ENCODE measurements around the gene CCR5AS.
"Not testable (repeated sequence)": the region's sequence is repeated elsewhere in the genome, so short reads cannot be mapped to it uniquely, and the experiment has no call there.

The CCR5AS gene

DNA sequence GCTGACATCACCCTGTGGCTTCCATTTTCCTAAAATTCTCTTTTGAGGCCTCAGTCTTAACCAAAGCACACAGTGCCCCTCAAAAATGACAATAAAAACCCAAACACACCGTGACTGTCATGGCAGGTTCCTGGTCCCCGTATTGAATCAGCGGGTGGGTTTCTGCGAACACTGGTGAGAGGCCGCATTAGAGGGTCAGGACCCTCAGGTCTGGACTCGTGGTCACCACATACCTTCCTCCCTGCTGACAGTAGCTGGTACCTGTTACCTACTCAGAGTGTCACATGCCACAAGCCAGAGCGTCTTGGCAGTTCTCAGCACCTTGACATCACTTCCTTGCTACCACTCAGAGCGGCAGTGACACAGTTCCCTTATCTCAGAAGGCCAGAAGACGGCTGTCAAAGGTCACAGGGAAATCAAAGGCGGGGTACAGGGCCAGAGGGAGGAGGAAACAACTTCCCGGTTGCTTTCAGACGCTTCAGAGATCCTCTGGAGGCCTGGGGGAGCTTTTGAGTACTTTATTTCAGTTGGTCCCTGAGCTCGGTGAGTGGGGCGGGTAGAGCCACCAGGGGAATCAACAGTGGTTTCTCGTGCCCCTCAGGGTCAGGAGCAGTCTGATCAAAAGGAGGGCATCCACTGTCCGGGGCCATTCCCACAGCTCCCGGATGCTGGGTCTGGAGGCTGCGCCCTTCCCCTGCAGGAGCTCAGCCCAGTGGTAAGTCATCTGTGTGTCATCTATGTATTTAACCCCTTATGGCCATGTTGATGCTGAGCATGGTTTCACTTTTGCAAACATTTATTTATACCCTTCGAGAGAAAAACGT lies at the start of gene CCR5AS, which contains the start of gene CCRL2:
TSS of gene CCR5AS (minus strand) at position 279 of the 824 bp plus-strand sequence.
TSS of gene CCRL2 (plus strand) at position 472 of the 824 bp plus-strand sequence. CDS start 821 bp downstream, outside the sequence.
- no peak for DNase-seq

DNA sequence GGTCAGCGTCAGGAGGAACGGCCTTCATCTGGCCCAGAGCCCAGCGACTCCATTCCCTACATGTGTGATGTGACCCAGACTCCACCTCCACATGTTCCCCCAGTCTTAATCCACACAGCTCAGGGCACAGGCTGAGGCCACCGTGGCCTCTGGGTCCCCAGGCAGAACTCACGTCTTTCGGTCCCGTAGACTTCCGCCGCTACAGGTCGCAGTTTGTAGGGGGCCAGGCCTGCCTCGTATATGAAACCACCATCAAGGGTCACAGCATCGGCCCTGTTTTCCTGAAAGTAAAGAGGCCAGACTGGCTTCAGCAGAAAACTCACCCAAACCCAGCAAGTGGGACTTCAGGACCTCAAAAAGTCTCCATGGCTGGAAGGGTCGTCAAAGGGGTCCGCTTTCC lies 49.3 kb upstream of the CCR5AS start:
- no peak for DNase-seq

DNA sequence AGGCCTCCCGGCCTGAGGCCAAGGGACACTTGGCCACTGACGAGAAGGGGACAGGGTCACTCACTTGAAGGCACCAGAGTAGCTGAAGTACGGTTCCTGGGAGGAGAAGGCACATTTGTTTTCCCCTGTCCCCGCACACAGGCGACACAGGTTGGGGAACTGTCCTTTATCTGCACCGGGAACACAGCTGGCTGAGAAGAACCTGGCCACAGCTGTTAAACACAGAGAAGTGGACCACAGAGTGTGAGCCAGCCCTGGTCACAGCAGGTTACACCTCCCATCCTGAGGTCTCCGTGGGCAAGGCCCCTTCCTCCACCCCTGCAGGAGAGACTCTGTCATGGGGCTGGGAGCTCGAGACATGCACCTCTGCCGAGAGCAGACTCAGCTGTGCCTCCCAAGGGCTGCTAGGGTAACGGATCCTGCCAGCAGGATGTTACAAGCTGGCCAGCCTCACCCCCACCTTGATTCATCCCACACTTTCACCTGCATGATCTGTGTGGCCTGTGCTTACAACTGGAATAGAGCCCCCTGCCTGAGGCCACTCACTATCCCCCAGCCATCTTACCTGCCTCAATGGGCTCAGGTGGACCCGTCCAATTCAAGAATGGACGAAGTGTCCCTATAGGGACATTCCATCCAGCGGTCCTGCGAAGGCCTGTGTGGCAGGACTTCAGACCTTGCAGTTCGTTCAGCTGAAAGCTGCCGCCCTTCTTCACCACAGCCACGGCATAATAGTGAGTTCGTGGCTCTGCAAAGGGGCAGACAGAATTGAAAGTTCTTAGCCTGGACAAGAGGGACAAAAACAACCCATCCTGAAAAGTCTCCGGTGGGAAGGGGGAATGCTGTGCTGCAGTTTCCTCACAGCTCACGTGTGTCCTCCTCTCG lies 48.6 kb upstream of the CCR5AS start:
- DNase-seq: no peak

GRCh38 chr3:46454606-46455005 lies 47.7 kb upstream of the CCR5AS start:
- no peak for DNase-seq

DNA sequence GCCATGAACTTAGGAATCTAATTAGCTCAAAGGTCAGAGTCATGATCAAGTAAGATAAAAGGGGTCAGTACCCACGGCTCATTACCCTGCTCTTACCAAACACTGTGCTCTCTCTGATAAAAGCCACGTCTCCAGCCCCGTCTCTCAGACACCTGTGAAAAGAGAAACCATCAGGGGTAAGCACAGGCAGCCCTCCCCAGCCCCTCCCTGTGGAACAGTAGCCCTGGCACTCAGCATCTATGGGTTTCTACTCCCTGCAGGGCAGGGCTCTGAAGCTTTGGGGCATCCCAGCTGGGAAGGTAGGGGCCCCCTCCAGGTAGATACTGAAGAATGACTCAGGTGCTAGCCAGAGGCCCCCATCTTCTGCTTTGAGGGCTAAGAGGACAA lies 47.3 kb upstream of the CCR5AS start:
- no peak for DNase-seq

DNA sequence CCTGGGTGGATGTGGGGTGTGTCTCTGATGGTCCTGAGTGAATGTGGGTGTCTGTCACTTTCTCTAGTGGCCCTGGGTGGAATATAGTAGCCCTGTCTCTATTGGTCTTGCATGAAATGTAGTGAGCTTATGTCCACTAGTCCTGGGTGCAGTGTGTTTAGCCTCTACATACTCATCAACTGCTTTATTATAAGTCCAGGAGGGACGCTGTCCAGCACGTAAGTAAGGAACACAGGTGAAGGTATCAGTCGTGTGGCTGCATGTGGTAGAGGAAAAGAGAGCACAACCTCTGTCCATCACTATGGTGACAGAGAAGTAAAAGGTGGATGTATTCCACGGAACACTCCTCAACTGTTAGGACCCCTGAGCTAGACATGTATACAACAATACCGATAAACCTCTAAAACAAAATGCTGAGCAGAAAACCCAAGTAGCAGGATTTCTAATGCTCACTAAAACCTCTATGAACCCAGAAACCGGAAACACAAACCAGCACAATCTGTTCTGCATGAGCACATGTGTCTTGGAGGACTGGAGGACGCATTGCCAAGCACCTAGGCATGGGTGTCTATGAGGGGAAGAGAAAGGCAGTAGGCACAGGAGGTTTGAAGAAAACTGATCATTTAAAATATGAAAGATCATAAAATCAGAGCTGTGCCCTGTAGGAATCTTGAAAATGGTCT lies 46.8 kb upstream of the CCR5AS start:
- no peak for DNase-seq

DNA sequence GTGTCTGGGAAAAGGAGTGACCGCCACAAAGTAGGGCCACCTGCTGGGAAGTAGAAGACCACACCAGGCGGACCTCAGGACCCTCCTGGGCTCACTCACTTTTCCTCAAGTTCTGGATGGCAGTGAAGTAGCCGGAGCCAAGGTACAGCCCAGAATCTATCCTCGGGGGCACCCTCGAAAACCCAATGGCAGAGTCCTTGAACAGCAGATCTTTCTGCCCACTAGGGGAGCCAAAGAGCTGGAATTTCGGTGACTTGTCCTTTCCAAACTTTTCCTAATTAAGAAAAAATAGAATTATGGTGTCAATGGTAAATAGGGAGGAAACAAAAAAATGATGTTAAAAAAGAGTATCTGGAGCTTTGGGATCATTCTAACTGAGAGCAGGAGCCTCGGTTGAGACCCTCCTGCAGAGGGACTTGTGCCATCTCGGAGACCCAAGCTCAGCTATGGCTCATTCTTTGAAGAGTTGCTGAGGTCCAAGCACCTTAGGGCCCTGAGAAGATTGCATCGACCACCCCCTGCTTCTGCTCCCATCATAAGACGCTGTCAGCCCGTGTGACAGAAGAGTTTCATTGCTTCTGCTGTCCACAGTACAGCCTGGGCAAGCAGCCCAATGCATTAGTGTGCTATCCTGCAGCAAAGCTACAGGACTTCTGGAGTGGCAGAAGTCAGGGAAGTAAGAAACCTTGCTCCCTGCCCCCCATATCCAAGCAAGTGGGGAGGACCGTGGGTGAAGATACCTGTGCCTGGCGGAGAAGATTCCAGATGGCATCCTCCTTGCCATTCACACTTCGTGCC lies 43.1 kb upstream of the CCR5AS start:
- no peak for DNase-seq

DNA sequence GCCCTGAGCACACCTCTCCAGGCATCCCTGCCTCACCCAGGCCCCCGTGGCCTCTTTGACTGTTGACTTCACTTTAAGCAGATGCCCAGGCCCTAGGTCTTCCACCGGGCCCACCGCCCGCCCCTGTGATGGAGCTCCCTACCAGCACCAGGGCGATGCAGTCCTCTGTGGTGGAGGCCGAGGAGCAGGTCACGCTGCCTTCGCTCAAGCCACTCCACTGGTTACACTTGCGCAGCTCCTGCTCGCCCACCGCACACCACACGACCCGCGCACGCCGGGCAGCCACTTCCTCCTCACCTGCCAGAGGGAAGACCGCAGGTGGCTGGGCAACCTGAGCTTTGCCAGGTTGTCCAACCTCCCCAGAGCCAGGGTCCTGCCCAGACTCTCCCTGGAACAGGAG lies 41.9 kb upstream of the CCR5AS start:
- no peak for DNase-seq

DNA sequence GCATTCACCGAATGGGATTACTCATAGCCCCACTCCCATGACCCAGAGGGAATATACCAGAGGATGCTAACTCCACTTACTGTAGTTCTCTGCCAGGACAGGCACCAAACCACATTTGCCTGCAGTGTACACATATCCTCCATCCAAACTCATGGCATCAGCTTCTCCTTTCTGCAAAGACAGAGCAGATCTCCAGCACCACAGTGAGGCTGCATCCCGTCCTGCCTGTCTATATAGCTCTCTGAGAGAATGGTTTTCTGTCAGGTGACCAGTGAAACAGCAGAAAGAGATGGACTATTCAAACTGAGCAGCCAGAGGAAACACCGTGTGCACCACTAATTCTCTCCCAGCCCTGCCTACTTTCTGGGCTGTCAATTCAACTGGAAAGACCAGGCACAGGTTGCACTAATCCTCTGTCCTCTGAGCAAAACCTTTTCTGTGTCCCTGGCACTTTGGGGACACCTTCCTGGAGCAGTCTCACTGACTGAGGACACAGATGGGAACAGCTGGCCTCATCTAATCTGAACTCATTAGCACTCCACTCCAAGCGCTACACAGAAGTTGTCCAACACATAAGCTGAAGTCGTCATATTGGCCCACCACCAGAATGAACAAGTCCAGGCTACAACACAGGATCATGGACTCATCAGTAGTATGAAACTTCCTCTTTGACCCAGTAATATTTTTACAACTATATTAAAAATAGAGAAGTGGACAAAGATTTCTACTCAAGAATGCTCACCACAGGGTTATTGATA lies 40.5 kb upstream of the CCR5AS start:
- peak; percentile 32 for DNase-seq

DNA sequence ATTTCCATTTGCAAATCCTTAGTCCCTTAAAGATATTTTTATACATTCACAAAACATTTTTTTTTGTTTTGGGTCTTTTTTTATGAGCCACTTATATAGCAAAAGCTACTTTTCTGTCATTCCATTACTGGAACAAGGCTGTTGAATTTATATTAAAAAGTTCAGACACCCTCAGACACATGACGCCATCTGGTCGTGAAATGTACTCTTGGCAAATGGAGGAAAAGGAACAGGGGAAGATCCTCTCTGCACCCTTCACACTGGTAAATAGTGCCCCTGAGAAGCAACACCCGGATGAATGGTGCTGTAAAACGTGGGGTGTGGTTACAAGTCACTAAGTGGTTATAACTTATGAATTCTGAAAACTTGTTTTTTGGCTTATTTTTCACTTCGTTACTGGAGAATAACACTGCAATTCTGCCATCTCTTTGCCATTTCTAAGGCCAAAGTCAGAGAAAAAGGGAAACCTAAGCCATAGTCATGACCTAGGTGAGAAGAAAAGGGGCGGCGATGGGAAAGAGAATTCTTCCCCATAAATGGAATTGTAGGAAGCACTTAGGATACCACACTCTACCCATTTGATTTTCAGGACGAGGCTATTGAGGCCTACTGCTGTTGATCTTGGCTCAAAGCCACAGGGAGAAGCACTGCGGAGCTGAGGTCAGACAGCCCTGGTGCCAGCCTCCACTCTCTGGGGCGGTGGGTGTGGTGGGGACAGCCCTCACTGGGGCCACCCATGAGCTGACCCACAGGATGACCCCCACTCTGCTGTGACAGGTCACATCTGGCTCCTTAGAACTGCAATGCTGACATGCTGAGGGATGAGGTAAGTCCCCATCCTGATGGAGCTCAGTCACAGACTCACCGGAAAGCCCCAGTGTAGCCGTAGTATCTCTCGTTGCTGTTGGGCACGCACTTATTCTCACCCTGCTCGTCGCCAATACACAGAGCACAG lies 36.0 kb upstream of the CCR5AS start:
- DNase-seq: peak; percentile 5

GRCh38 chr3:46440531-46441294 lies 33.8 kb upstream of the CCR5AS start:
- peak; percentile 11 for DNase-seq

DNA sequence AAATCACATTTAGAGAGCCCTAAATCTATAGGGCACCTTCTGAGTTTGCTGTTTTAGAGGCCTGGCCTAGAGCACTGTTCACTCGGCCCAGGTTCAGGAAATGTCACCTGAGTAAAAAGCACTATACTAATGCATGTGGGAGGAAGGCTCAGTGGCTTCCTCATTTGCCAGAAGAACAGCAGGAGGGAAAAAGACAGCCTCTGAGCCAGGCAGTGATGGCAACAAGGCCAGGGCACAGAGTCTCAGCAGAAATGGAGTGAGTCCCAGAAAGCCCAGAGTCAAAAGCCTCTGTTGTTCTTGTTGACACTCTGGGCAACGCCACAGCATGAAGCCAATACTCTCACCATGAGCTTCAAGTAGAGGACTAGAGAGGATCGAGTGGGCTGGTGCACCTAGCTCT lies 32.0 kb upstream of the CCR5AS start:
- DNase-seq: no peak

GRCh38 chr3:46435081-46435726 lies 28.3 kb upstream of the CCR5AS start:
- no peak for DNase-seq

GRCh38 chr3:46433841-46434240 lies 27.0 kb upstream of the CCR5AS start:
- no peak for DNase-seq

GRCh38 chr3:46433118-46433517 lies 26.3 kb upstream of the CCR5AS start:
- not testable (repeated sequence) for DNase-seq

DNA sequence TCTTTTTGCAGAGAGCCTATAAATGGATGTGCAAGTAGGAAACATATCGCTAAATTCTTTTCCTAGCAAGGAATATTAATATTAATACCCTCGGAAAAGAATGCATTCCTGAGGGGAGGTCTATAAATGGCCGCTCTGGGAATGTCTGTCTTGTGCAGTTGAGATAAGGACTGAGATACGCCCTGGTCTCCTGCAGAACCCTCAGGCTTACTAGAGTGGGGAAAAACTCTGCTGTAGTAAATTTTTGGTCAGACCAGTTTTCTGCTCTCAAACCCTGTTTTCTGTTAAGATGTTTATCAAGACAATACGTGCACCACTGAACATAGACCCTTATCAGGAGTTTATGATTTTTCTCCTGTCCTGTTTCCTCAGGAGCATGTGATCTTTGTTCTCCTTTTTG lies 25.0 kb upstream of the CCR5AS start:
- not testable (repeated sequence) for DNase-seq

DNA sequence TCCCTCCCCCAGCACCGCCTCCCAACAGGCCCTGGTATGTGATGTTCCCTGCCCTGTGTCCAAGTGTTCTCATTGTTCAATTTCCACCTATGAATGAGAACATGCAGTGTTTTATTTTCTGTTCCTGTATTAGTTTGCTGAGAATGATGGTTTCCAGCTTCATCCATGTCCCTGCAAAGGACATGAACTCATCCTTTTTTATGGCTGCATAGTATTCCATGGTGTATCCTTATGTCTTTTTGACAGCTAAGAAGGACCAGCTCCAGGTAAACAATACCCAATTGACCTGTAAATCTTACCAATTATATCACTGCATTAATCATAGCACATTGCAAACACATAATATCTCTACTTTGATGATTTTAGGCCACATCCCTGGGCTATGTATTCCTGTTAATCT lies 24.0 kb upstream of the CCR5AS start:
- DNase-seq: not testable (repeated sequence)

DNA sequence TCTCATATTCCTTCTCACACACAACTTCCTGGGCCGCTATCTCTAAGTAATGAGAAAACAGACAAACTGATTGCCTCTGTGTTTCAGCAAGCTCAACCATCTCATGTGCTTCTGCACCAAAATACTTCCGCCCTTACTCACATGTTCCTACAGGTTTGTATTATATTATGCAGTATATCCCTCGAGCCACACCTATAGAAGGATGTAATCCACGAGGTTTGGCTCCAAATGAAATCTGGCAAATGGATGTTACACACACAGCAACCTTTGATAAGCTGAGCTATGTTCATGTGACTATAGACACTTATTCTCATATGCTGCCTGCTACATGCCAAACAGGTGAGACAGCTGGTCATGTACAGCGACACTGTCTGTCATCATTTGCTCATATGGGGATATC lies 22.8 kb upstream of the CCR5AS start:
- no peak for DNase-seq

DNA sequence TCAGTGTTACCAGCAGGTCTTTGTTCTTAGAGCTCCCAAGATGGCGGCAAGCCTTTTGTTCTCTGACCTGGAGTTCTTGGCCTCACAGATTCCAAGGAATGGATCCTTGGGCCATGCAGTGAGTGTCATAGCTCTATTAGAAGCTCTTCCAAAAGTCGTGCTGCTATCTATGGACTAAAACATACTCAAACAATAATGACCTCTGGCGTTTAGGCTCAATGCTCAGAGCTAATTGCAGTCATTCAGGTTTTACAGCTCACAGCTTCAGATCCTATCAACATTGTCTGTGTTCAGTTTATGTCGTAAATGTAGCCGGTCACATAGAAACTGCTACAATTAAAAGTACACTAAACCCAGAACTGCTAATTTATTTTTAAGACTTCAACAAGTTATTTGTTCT lies 22.4 kb upstream of the CCR5AS start:
- no peak for DNase-seq
